A549 treated with AZD9567 at 1 μM for 4 hours (cell line): ENCODE results near the gene NCBP2L. TPM values are rescaled to one million over a fixed set of nuclear protein-coding genes. Genes with fewer than 3 reads are reported as not detected.

ENCODE experiments used
- total RNA-seq: library from RNA; stranded (reverse); fragments of 200-300 nt; extraction: Qiagen RNA extraction; gene quantifications from 5 replicates; pipeline ENCODE4 v1.2.3, GENCODE V29; 2022; ENCODE audit not compliant: insufficient read depth

The NCBP2L gene
- total RNA-seq = not detected in 5 replicates

GRCh38 chrX:107777536-107777832 is at the start of gene NCBP2L:
NCBP2L (plus strand) TSS chrX:107777733; CDS start chrX:107794221, 16,488 bp downstream.

DNA sequence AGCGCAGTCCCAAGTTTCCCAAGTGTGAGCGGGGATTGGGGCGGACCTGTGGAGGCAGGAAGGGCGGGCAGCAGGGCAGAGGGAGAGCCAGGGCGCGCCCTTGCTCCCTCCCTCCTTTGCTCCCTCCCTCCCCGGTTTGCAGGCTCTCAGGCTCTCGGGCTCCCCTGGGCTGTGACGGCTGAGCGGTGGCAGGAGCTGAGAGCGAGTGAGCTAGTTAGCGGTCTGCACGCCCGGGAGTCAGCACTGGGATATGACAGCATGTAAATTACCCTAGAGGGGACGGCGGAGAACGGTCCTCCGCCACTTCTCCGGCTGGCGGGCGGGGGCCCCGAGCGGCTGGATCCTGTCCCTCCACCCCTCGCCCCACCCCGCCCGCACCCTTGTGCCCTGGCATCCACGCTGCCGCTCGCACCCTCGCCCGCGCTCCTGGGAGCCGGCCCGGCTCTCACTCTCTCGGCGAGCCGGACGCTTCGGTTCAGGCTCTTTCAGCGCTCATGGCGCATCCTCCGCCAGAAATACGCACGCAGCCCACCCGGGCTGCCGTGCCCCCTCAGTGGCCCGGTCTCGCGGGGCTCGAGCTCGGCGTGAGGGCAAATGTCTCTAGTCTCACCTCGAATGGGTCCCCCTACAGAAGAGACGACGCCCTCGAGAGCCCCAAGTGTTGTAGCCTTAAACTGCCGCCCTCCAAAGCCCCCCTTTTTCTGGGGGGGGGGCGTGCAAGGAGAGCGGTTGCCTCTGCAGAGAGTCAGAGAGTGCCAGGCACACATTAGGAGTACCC is 1.6 kb upstream of the NCBP2L start, which contains the start of gene TSC22D3:
TSS of gene TSC22D3 (minus strand) at position 54 of the 778 bp plus-strand sequence. CDS start 368 bp downstream, outside the sequence.

GRCh38 chrX:107825698-107826237 is 48.2 kb downstream of the NCBP2L start, which contains the start of gene MID2:
MID2 (plus strand) TSS chrX:107825866; CDS start chrX:107826427, 561 bp downstream.

Other genes with a start within 250 kb of the NCBP2L start
- 92.6 to 106 TPM (median 95.3 TPM) in 5 replicates for gene PRPS1, start 149.2 kb upstream of the NCBP2L start, total RNA-seq
- 128 to 160 TPM (median 143 TPM) in 5 replicates for gene TSC22D3, start 1.9 kb upstream of the NCBP2L start, total RNA-seq
- 6.3 to 16.4 TPM (median 7.7 TPM) in 5 replicates for gene MID2, start 48.1 kb downstream of the NCBP2L start, total RNA-seq
- not detected in 5 replicates for gene TEX13B, start 204.6 kb downstream of the NCBP2L start, total RNA-seq